ENCODE data around the gene TTC34.

DNA sequence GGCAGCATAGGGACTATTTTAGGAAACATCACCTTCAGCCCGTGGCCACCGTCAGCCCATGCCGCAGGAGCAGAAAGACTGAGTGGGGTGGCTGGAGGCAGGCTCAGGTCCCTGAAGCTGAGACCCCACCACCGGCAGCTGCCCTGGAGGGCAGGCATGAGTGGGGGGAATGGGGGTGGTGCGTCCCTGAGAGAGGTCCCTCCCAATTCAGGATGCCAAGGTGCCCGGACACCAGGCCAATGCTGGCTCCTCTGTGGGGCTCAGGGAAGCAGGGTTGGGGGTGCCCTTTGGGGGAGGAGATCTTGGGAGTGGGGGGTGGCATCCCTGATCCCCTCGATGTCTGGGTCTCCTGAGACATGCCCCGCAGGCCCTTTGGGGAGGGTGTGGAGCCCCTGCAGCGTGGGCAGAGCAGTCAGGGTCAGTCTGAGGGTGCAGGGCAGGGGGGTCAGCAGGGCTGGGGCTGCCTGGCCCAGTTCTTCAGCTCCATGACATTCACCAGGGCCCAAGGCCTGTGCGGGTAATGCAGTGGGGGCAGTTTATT, 998 bp upstream of the TTC34 start:
- TF ChIP-seq EZH2phosphoT487 (IDR thresholded peaks at IDR 0.05; ENCODE audit: insufficient read depth, low read depth): no peak
- TF ChIP-seq EZH2 (IDR thresholded peaks at IDR 0.05; ENCODE audit: insufficient read depth, poor library complexity, severe bottlenecking): no peak

All from GM23248 (cell line).